ENCODE results near the gene OR7G2. TPM values are rescaled to one million over a fixed set of nuclear protein-coding genes. Genes with fewer than 3 reads are reported as not detected.
A peak's percentile ranks its signal among the peaks of the same experiment; 100 is the strongest.

The OR7G2 gene
- total RNA-seq (not detected), polyA plus RNA-seq (not detected)

DNA sequence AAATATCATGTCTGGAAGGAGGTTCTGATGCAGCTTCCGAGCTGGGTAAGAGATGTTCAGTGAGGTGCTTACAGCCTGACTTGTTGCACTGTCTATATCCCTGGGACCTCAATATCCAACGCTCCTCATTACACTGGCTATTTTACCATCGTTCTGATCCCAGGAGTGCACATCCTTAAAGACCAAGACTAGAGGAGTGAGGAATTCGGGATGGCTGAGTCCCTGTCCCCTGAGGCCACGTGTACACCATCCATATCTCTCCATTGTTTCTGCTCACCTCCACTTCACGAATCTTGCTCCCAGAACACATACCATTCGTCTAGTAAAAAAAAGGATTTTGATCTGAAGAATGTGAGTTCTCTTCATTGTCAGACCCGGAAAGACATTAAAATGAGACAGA, at the start of gene OR7G2:
Gene OR7G2, minus strand, starts transcription at position 101 of the 400 bp plus-strand sequence. CDS start 4,232 bp downstream, outside the sequence.
- 58% methylated on average over 8 of the region's 8 CpGs for WGBS

DNA sequence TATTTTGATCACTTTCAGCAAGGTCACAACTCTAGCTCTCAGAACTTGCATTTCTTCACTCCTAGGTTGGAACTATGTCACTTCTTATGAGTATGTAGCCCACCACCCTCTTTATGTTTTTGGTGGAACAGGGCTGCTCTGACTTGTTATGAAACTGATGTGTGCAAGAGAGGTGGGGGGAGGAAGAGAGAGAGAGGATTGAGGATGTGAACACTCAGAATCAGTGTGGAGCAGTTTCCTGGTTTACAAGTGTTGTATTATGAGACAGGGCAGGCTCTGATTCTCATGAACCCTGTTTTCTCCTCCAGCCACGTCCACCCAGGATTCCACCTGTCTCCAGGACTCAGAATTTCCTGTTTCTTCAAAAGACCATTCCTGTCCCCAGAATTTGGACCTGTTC, 49.0 kb upstream of the OR7G2 start:
- Histone ChIP-seq H3K4me1 (ENCODE audit: insufficient read depth) (no peaks in the 10 kb centered on the region), H3K4me3 (ENCODE audit: low read depth, low read length) (no peak overlapping the region), H3K36me3 (ENCODE audit: insufficient read depth) (peaks cover 17% of the 10 kb centered on the region), H3K27ac (ENCODE audit: low read depth) (no peak overlapping the region)
- 94% methylated on average over 1 of the region's 1 CpG for WGBS
- no peak for DNase-seq (ENCODE audit: extremely low spot score)

More for the DNA sequence above, at the start of gene OR7G2:
- Histone ChIP-seq H3K4me3 (ENCODE audit: low read depth, low read length) (no peak within 1 kb of the TSS), H3K36me3 (ENCODE audit: insufficient read depth) (no peaks in the 10 kb centered on the region), H3K4me1 (ENCODE audit: insufficient read depth) (no peaks in the 10 kb centered on the region), H3K27ac (ENCODE audit: low read depth) (no peak within 1 kb of the TSS)
- DNase-seq (ENCODE audit: extremely low spot score) = no peak

DNA sequence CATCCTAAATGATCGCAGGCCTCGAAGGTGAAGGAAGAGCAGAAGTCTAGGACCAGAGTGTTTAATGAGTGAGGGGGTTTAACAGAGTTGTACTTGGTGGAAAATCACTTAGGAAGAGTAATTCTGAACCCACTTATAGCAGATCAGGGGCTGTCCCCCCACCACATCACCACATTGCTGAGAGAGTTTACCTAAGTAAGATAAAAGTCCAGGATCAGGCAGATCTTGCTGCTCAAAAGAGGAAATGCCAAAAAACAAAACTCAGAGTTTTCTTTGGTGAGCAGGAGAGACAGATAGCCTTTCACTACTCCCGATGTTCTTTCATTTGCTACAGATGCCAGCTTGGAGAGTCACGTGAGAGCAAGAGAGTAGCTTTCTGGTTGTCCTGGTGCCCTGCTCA, 48.3 kb upstream of the OR7G2 start:
- Histone ChIP-seq H3K4me1 (ENCODE audit: insufficient read depth) (no peaks in the 10 kb centered on the region), H3K4me3 (ENCODE audit: low read depth, low read length) (no peak overlapping the region), H3K36me3 (ENCODE audit: insufficient read depth) (peaks cover 12% of the 10 kb centered on the region), H3K27ac (ENCODE audit: low read depth) (no peak overlapping the region)
- no peak for DNase-seq (ENCODE audit: extremely low spot score)
- over 99% methylated on average over 4 of the region's 4 CpGs for WGBS

DNA sequence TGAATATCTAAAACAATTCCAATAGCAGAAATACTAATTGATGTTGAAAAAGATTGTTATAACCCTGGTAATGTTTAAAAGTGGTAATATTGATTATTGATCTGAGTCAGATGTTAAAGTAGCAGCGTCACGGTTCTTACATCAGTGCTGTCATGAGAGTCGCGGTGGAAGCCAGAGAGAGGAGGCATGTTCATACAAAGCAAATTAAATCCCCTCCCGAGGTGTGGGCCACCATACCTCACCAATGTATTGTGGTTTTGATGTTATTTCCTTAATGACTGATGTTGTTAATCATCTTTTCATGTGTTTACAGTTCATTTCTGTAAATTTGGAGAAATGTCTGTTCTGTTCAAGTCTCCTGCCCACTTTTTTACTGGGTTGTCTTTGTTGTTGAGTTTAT, 44.1 kb upstream of the OR7G2 start:
- H3K4me3 ChIP-seq (ENCODE audit: low read depth, low read length) = no peak overlapping the region
- no peak for DNase-seq (ENCODE audit: extremely low spot score)
- 98% methylated on average over 5 of the region's 5 CpGs for WGBS
- H3K36me3 ChIP-seq (ENCODE audit: insufficient read depth) = no peaks in the 10 kb centered on the region
- no peak overlapping the region for H3K27ac ChIP-seq (ENCODE audit: low read depth)
- no peaks in the 10 kb centered on the region for H3K4me1 ChIP-seq (ENCODE audit: insufficient read depth)

DNA sequence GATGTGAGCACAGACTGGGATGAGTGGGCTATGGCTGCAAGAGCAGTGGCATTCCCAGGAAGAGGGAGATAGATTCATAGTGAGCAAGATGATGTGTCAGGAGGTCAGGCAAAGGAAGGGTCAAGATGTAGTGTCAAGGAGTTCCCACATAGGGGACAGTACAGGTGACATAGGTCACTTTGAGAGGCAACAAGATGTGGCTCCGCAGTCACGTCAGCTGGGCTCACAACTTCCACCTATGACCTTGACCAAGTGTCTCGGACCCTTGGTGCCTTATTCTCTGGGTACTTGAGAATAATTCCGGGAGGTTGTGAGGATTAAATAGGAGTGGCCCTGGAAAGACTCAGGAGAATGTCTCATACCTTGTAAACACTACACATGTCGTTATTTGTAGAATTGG, 43.4 kb upstream of the OR7G2 start:
- H3K36me3 ChIP-seq (ENCODE audit: insufficient read depth) = no peaks in the 10 kb centered on the region

DNA sequence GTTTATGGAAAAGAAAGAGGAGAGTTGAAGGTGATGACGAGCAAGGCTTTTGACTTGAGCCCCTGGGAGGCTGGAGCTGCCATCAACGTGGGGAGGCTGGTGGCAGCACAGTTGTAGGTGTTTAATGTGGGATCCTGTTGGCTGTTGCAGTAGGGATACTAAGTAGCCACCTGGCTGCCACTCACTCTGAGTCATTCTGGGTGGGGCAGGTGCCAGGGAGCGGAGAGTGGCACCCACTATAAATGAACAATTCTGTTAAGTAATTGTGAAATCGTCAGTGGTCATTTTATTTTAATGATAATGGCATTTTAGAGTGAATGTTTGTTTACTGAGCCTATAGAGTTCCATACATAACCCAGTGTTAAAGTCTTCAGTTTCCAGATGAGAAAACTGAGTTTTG, 42.7 kb upstream of the OR7G2 start:
- 95% methylated on average over 4 of the region's 4 CpGs for WGBS
- Histone ChIP-seq H3K36me3 (ENCODE audit: insufficient read depth) (no peaks in the 10 kb centered on the region), H3K27ac (ENCODE audit: low read depth) (no peak overlapping the region), H3K4me3 (ENCODE audit: low read depth, low read length) (no peak overlapping the region), H3K4me1 (ENCODE audit: insufficient read depth) (no peaks in the 10 kb centered on the region)
- DNase-seq (ENCODE audit: extremely low spot score) = no peak

More for the DNA sequence above, 43.4 kb upstream of the OR7G2 start:
- no peak overlapping the region for H3K4me3 ChIP-seq (ENCODE audit: low read depth, low read length)
- no peak overlapping the region for H3K27ac ChIP-seq (ENCODE audit: low read depth)
- no peak for DNase-seq (ENCODE audit: extremely low spot score)
- H3K4me1 ChIP-seq (ENCODE audit: insufficient read depth) = no peaks in the 10 kb centered on the region
- 98% methylated on average over 5 of the region's 5 CpGs for WGBS

DNA sequence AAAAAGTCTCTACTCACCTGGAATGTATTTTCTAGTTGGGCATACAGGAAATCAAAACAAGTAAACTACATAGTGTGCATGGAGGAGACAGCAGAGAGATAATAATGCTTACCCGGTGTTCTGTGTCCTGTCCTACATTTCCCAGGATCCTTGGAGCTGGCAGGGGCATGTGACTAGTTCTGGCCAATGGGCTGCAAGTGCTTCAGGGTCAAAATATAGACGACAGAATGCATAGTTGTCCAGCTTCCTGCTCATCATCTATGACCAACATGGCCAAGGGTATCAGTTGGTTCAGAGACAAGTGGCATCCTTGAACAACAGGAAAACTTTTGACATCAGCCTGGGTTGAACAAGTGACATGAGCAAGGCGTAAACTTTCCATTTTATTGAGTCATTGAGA, 41.4 kb upstream of the OR7G2 start:
- Histone ChIP-seq H3K27ac (ENCODE audit: low read depth) (no peak overlapping the region), H3K36me3 (ENCODE audit: insufficient read depth) (no peaks in the 10 kb centered on the region), H3K4me3 (ENCODE audit: low read depth, low read length) (no peak overlapping the region), H3K4me1 (ENCODE audit: insufficient read depth) (no peaks in the 10 kb centered on the region)
- WGBS = 99% methylated on average over 3 of the region's 3 CpGs
- no peak for DNase-seq (ENCODE audit: extremely low spot score)

DNA sequence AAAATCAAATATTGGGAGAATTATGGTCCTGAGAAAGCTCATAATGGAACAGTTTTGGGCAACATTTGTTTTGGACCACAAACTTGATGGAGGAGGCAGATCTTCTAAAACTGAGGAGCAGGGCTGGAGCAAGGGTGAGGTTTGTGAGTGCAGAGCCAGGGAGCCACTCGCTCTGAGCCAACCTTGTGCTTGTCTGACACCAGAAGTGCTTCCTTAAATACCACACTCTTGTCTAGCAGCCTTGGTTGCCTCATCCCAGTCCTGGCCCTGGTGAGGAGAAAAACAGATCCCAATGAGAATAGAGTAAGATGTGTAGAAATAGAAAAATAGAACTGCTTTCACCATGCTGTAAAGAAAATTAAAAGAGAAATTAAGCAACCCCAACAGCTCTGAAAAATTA, 39.6 kb upstream of the OR7G2 start:
- no peaks in the 10 kb centered on the region for H3K36me3 ChIP-seq (ENCODE audit: insufficient read depth)
- H3K4me3 ChIP-seq (ENCODE audit: low read depth, low read length) = no peak overlapping the region
- no peak for DNase-seq (ENCODE audit: extremely low spot score)
- WGBS = 98% methylated on average over 1 of the region's 1 CpG
- no peak overlapping the region for H3K27ac ChIP-seq (ENCODE audit: low read depth)
- no peaks in the 10 kb centered on the region for H3K4me1 ChIP-seq (ENCODE audit: insufficient read depth)

DNA sequence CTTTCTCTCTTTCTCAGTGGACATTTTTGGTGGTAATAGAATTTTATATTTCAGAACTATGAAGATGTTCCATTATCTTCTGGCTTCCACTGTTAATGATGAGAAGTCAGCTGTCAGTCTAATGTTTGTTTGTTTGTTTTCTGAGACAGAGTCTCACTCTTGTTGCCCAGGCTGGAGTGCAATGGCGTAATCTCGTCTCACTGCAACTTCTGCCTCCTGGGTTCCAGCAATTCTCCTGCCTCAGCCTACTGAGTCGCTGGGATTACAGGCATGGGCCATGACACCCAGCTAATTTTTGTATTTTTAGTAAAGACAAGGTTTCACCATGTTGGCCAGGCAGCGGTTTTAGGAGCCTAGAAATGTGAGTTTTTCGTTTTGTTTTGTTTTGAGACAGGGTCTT, 37.6 kb upstream of the OR7G2 start:
- Histone ChIP-seq H3K36me3 (ENCODE audit: insufficient read depth) (no peaks in the 10 kb centered on the region), H3K4me3 (ENCODE audit: low read depth, low read length) (no peak overlapping the region), H3K4me1 (ENCODE audit: insufficient read depth) (no peaks in the 10 kb centered on the region), H3K27ac (ENCODE audit: low read depth) (no peak overlapping the region)
- 97% methylated on average over 5 of the region's 5 CpGs for WGBS
- DNase-seq (ENCODE audit: extremely low spot score) = no peak

DNA sequence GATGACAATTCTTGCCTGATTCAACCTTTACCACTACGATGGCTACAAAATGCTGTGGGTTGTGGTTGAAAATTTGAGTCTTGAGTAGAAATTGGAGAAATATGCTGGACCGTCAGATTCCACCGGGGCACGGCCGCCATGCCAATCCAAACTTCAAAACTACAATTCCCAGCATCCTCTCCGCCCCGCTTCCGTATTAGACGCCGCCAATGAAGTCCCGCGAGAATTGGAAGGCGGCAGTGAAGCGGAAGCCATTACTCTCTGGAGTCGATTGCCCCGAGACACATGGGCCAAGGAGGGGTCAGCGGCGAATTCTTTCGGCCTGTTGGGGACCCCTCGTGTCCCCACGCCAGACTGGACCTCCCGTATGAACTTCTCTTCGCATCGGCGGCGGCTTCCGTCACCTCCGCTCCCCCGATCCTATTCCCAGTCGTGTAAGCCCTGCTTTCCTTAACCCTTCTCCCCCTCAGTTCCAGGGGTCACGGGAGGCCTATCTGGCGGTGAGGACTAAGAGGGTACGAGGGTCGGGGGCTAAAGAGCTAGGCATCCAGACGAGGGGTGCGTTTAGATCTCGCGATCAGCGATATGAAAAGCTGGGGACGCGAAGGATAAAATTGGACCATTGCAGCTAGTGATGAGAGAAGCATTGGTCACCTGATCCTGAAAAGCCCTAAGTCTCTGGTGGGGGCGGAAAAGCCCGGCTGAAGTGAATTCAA, 33.0 kb upstream of the OR7G2 start, which contains the start of gene ZNF317:
Gene ZNF317, plus strand, starts transcription at position 239 of the 716 bp plus-strand sequence. CDS start 15,620 bp downstream, outside the sequence.
- DNase-seq (ENCODE audit: extremely low spot score) = peak; percentile 92
- no peaks in the 10 kb centered on the region for H3K36me3 ChIP-seq (ENCODE audit: insufficient read depth)
- under 1% methylated on average over 43 of the region's 43 CpGs for WGBS
- H3K27ac ChIP-seq (ENCODE audit: low read depth) = peak within 1 kb of the TSS; percentile 44
- peak within 1 kb of the TSS; percentile 70 for H3K4me3 ChIP-seq (ENCODE audit: low read depth, low read length)
- H3K4me1 ChIP-seq (ENCODE audit: insufficient read depth) = no peaks in the 10 kb centered on the region

DNA sequence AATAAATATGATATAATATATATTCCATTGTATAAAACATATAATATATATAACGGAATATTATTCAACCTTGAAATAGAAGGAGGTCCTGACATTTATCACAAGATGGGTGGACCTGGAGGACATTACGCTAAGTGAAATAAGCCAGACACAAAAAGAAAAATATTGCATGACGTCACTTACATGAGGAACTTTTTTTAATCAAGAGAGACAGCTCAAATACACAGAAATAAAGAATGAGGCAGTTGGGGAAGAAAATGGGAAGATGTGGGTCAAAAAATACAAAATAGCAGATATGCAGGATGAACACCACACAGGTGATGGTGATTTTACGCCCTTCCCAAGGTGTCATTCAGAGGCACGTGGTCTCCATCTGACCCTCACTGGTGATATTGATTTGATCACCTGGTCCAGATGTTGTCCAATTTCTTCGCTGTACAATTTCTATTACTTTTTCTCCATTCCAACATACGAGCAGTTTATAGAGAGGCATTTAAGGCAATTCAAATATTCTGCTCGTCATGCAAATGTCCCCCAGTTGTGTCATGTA, 32.4 kb upstream of the OR7G2 start:
- Histone ChIP-seq H3K36me3 (ENCODE audit: insufficient read depth) (no peaks in the 10 kb centered on the region), H3K4me3 (ENCODE audit: low read depth, low read length) (peak overlapping the region; percentile 70), H3K4me1 (ENCODE audit: insufficient read depth) (no peaks in the 10 kb centered on the region), H3K27ac (ENCODE audit: low read depth) (peak overlapping the region; percentile 43)
- DNase-seq (ENCODE audit: extremely low spot score) = no peak
- WGBS = 30% methylated on average over 8 of the region's 8 CpGs

DNA sequence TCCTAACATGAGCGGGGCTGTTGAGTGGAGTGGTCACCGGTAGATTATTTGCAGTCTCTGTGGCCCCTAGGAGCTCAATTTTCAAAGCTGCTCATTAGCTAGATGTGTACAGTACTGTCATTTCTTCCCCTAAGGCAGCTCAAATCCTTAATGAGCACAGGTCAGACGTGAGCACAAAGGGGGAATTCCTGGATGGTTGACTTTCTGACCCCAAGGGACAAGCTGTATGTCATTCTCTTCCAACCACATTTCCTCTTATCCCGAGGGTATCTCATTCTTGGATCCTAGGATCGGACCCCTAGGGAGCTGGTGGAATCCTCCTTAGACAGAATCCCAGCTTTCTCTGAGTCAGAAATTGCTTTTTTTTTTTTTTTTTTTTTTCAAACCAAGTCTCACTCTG, 25.1 kb upstream of the OR7G2 start:
- no peak for DNase-seq (ENCODE audit: extremely low spot score)
- 63% methylated on average over 5 of the region's 5 CpGs for WGBS
- H3K4me3 ChIP-seq (ENCODE audit: low read depth, low read length) = no peak overlapping the region
- H3K4me1 ChIP-seq (ENCODE audit: insufficient read depth) = no peaks in the 10 kb centered on the region
- no peak overlapping the region for H3K27ac ChIP-seq (ENCODE audit: low read depth)
- H3K36me3 ChIP-seq (ENCODE audit: insufficient read depth) = no peaks in the 10 kb centered on the region

DNA sequence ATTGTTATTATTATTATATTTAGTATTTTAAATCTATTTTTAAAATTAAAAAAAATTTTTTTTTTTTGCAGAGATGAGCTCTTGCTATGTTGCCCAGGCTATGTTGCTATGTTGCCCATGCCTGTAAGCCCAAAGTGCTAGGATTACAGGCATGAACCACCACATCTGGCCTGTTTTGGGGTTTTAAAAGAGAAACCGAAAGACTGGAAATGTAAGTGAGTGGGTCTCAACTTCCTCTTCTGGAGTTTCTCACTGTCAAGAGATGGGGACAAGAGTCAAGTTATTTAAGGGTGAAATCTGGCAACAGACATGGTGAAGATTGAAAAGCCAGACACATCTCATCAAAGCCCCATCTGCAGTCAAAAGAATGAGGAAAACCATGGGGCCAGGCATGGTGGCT, 23.7 kb upstream of the OR7G2 start:
- H3K4me1 ChIP-seq (ENCODE audit: insufficient read depth) = no peaks in the 10 kb centered on the region
- WGBS = 45% methylated on average over 1 of the region's 1 CpG
- DNase-seq (ENCODE audit: extremely low spot score) = no peak
- H3K27ac ChIP-seq (ENCODE audit: low read depth) = no peak overlapping the region
- no peaks in the 10 kb centered on the region for H3K36me3 ChIP-seq (ENCODE audit: insufficient read depth)
- H3K4me3 ChIP-seq (ENCODE audit: low read depth, low read length) = no peak overlapping the region

DNA sequence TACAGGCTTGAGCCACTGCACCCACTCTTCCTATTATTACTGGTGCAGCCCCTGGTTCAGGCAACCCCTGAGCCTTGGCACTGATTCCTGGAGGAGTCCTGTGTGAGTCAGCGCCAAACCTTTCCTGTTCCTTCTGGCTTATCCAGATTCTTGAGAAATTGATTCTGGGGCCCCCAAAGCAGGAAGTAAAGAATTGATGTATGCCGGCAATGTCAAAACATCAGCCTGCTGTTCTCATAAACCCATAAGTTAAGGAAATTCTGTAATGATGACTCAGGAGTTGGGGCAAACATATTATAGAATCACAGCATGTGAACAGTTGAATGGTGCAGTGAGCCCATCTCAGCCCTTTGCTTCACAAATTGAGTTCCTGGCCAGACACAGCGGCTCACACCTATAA, 20.9 kb upstream of the OR7G2 start:
- Histone ChIP-seq H3K4me3 (ENCODE audit: low read depth, low read length) (no peak overlapping the region), H3K4me1 (ENCODE audit: insufficient read depth) (no peaks in the 10 kb centered on the region), H3K27ac (ENCODE audit: low read depth) (no peak overlapping the region), H3K36me3 (ENCODE audit: insufficient read depth) (no peaks in the 10 kb centered on the region)
- no peak for DNase-seq (ENCODE audit: extremely low spot score)
- 70% methylated on average over 3 of the region's 3 CpGs for WGBS
